Muscle of leg (tissue), 11 donors: ENCODE measurements around the gene MIA. TPM values are rescaled to one million over a fixed set of nuclear protein-coding genes. Genes with fewer than 3 reads are reported as not detected.

Source experiments
- DNase-seq: peaks from one replicate; pipeline ENCODE4 v3.0.0; 2013
- H3K27ac ChIP-seq: one replicate; pipeline ENCODE4 v1.5.1; 2013; ENCODE audit warnings: mild to moderate bottlenecking, low read length, control low read depth
- H3K27me3 ChIP-seq: one replicate; pipeline ENCODE4 v1.6.1; 2013; ENCODE audit warnings: low read length; ENCODE audit not compliant: control insufficient read depth, insufficient read depth
- H3K36me3 ChIP-seq: one replicate; pipeline ENCODE4 v1.6.1; 2013; ENCODE audit warnings: low read length; ENCODE audit not compliant: control insufficient read depth, insufficient read depth
- H3K4me1 ChIP-seq: one replicate; pipeline ENCODE4 v1.6.1; 2013; ENCODE audit warnings: low read length; ENCODE audit not compliant: control insufficient read depth, insufficient read depth
- H3K4me3 ChIP-seq: one replicate; pipeline ENCODE4 v1.5.1; 2013; ENCODE audit warnings: low read length, control low read depth
- H3K9me3 ChIP-seq: replicated peaks from 2 replicates; pipeline ENCODE4 v1.6.1; 2013; ENCODE audit warnings: low read depth, low read length; ENCODE audit not compliant: control insufficient read depth
- WGBS: methylation state at CpG from one replicate; pipeline ENCODE4 v1.1.5; 2013; ENCODE audit warnings: missing lambda C conversion rate; ENCODE audit not compliant: insufficient coverage; 5-methylcytosine and 5-hydroxymethylcytosine counted together
- polyA plus RNA-seq, 8 donors: library from polyadenylated mRNA; unstranded; fragments of 120-200 nt; gene quantifications; one replicate each; pipeline versions ENCODE4 v1.2.1 to v1.2.3, GENCODE V29; 2013; ENCODE audit warnings: inconsistent platforms in 1 of 8, low replicate concordance in 1 of 8; ENCODE audit not compliant: insufficient read length in 8 of 8, insufficient read depth in 1 of 8
- total RNA-seq: library from RNA; stranded (reverse); fragments of 120-200 nt; gene quantifications from one replicate; pipeline ENCODE4 v1.2.4, GENCODE V29; 2013

The MIA gene
- total and polyA plus RNA-seq, 9 donors, result 0.67 to 5.9 (median 3.1) TPM; not detected in 1

GRCh38 chr19:40750058-40750873 lies 25.1 kb upstream of the MIA start, which contains the start of gene ACTMAP:
TSS of gene ACTMAP (minus strand) at chr19:40750477. CDS start at chr19:40749803, 674 bp downstream.
- peak; percentile 100 for DNase-seq
- H3K27ac ChIP-seq, result peak within 1 kb of the TSS; percentile 97
- H3K4me3 ChIP-seq, result peak within 1 kb of the TSS; percentile 73
- no peaks in the 10 kb centered on the region for H3K27me3 ChIP-seq
- H3K4me1 ChIP-seq, result peaks cover 27% of the 10 kb centered on the region
- H3K36me3 ChIP-seq, result peaks cover 11% of the 10 kb centered on the region
- H3K9me3 ChIP-seq, result no peaks in the 10 kb centered on the region
- WGBS, result under 1% methylated on average over 31 of the region's 43 CpGs

DNA sequence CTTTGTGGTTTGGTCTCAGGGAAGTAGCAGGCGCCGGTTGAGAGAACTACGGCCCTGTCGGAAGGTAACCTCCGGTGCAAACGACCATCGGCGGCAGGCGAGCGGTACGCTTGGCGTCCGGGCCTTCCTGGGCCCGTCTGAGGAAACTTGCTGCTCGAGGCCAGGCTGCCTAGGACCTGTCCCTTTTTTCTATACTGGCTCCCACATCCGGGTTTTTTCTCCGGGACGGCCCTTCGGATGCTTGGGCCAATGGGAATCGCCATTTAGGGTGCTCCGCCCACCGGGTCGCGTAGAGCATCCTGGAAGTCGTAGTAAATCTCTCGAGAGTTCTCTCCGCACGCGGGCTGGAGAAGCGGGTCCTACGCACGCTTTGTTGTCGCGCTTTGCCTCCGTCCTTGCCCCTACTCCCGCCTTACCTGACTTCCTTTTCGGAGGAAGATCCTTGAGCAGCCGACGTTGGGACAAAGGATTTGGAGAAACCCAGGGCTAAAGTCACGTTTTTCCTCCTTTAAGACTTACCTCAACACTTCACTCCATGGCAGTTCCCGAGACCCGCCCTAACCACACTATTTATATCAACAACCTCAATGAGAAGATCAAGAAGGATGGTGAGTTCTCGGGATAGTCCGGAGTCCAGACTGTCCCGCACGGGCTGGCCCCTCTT lies 24.3 kb upstream of the MIA start, which contains the start of gene SNRPA:
SNRPA (plus strand) TSS at position 330 of the 664 bp plus-strand sequence; CDS start at position 536, 206 bp downstream.
- peaks cover 27% of the 10 kb centered on the region for H3K4me1 ChIP-seq
- peak; percentile 99 for DNase-seq
- no peaks in the 10 kb centered on the region for H3K9me3 ChIP-seq
- H3K27me3 ChIP-seq, result no peaks in the 10 kb centered on the region
- peak within 1 kb of the TSS; percentile 73 for H3K4me3 ChIP-seq
- peak within 1 kb of the TSS; percentile 97 for H3K27ac ChIP-seq
- peaks cover 19% of the 10 kb centered on the region for H3K36me3 ChIP-seq
- under 1% methylated on average over 45 of the region's 46 CpGs for WGBS

GRCh38 chr19:40752257-40752781 lies 23.0 kb upstream of the MIA start:
- Histone ChIP-seq H3K27ac (no peak overlapping the region), H3K27me3 (no peaks in the 10 kb centered on the region), H3K4me3 (peak overlapping the region; percentile 73), H3K4me1 (peaks cover 27% of the 10 kb centered on the region), H3K9me3 (no peaks in the 10 kb centered on the region), H3K36me3 (peaks cover 31% of the 10 kb centered on the region)
- 83% methylated on average over 4 of the region's 12 CpGs for WGBS
- no peak for DNase-seq

- no peak for DNase-seq
- Histone ChIP-seq H3K27ac (no peak overlapping the region), H3K27me3 (no peaks in the 10 kb centered on the region), H3K4me1 (peaks cover 17% of the 10 kb centered on the region), H3K9me3 (no peaks in the 10 kb centered on the region), H3K4me3 (no peak overlapping the region), H3K36me3 (peaks cover 48% of the 10 kb centered on the region)
- 93% methylated on average over 6 of the region's 9 CpGs for WGBS
Observed at GRCh38 chr19:40754611-40755247, 20.6 kb upstream of the MIA start.

- Histone ChIP-seq H3K4me3 (no peak overlapping the region), H3K36me3 (peaks cover 53% of the 10 kb centered on the region), H3K4me1 (peaks cover 13% of the 10 kb centered on the region), H3K27me3 (no peaks in the 10 kb centered on the region), H3K9me3 (no peaks in the 10 kb centered on the region), H3K27ac (no peak overlapping the region)
- no peak for DNase-seq
- no CpG with 5 or more reads among the region's 3 CpGs for WGBS
Observed at GRCh38 chr19:40755248-40755624, 20.1 kb upstream of the MIA start.

DNA sequence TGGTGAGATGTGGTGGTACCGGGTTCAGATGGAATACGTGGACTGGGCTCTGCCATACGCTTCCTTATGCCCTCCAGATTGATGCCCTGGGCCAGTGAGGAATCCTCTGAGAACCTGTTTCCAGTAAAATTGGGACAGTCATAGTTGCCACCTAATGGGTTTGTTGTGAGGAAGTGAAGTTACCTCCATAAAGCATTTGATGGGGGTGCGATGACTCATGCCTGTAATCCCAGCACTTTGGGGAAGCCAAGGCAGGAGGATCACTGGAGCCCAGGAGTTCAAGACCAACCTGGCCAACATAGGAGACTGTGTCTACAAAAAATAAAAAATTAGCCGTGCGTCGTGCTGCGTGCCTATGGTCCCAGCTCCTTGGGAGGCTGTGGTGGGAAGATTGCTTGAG lies 19.5 kb upstream of the MIA start:
- peaks cover 58% of the 10 kb centered on the region for H3K36me3 ChIP-seq
- peaks cover 13% of the 10 kb centered on the region for H3K4me1 ChIP-seq
- H3K27me3 ChIP-seq, result no peaks in the 10 kb centered on the region
- no peak for DNase-seq
- H3K9me3 ChIP-seq, result no peaks in the 10 kb centered on the region
- no peak overlapping the region for H3K27ac ChIP-seq
- WGBS, result 100% methylated on average over 3 of the region's 8 CpGs
- no peak overlapping the region for H3K4me3 ChIP-seq

GRCh38 chr19:40756502-40757110 lies 18.7 kb upstream of the MIA start:
- H3K4me3 ChIP-seq, result no peak overlapping the region
- WGBS, result 78% methylated on average over 5 of the region's 11 CpGs
- DNase-seq, result no peak
- H3K4me1 ChIP-seq, result peaks cover 12% of the 10 kb centered on the region
- H3K27me3 ChIP-seq, result no peaks in the 10 kb centered on the region
- no peaks in the 10 kb centered on the region for H3K9me3 ChIP-seq
- H3K36me3 ChIP-seq, result peaks cover 66% of the 10 kb centered on the region
- no peak overlapping the region for H3K27ac ChIP-seq

DNA sequence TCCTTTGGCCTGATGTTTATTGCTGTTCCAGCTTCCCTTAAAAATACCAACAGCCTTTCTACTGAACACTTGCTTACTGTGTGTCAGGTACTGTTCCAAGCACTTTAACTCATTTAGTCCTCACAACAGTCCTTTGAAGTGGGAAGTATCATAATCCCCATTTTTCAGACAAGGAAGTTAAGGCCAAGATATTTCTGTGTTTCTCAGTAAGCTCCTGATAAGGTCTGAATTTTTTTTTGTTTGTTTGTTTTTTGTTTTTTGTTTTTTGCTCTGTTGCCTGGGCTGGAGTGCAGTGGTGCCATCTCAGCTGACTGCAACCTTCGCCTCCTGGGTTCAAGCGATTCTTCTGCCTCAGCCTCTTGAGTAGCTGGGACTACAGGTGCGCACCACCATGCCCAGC lies 16.8 kb upstream of the MIA start:
- Histone ChIP-seq H3K36me3 (peaks cover 84% of the 10 kb centered on the region), H3K4me1 (peaks cover 3% of the 10 kb centered on the region), H3K27me3 (no peaks in the 10 kb centered on the region), H3K9me3 (no peaks in the 10 kb centered on the region), H3K4me3 (no peak overlapping the region), H3K27ac (no peak overlapping the region)
- no peak for DNase-seq
- WGBS, result 96% methylated on average over 3 of the region's 3 CpGs

- no peak for DNase-seq
- Histone ChIP-seq H3K9me3 (no peaks in the 10 kb centered on the region), H3K4me1 (no peaks in the 10 kb centered on the region), H3K36me3 (peaks cover 88% of the 10 kb centered on the region), H3K27ac (no peak overlapping the region), H3K27me3 (no peaks in the 10 kb centered on the region), H3K4me3 (no peak overlapping the region)
- WGBS, result 89% methylated on average over 8 of the region's 13 CpGs
Observed at GRCh38 chr19:40759352-40759751, 16.0 kb upstream of the MIA start.
